ENCODE results near the gene FAM124A.

- TF ChIP-seq CTCF (IDR thresholded peaks at IDR 0.05), result no peak
- no peak for TF ChIP-seq POLR2A (IDR thresholded peaks at IDR 0.05)
These were observed 27.1 kb downstream of the FAM124A start for GRCh38 chr13:51249255-51249654.
